OCI-LY1 (cell line): ENCODE data around the gene IQSEC1.

ENCODE experiments used
- H2AFZ ChIP-seq: fragments of 200-600 bp; sonication (generic), shearing (Covaris generic); 2 replicates; pipeline ENCODE4 v1.6.0; 2014; ENCODE audit warnings: antibody characterized with exemption, mild to moderate bottlenecking, low read length
- H3F3A ChIP-seq: fragments of 200-600 bp; sonication (generic), shearing (Covaris generic); 2 replicates; pipeline ENCODE4 v1.6.0; 2014; ENCODE audit warnings: mild to moderate bottlenecking, antibody characterized with exemption, low read length, moderate library complexity; ENCODE audit not compliant: insufficient read depth
- H3K27ac ChIP-seq: fragments of 200-600 bp; sonication (generic); 2 replicates; pipeline ENCODE4 v1.5.1; 2014; ENCODE audit warnings: low read length, mixed run types, mild to moderate bottlenecking, low read depth; ENCODE audit not compliant: poor library complexity, severe bottlenecking
- H3K27me3 ChIP-seq: fragments of 200-600 bp; sonication (generic); 2 replicates; pipeline ENCODE4 v1.6.0; 2014; ENCODE audit warnings: antibody characterized with exemption, mild to moderate bottlenecking, low read length, moderate library complexity; ENCODE audit not compliant: insufficient read depth
- H3K36me3 ChIP-seq: fragments of 200-600 bp; sonication (generic); 2 replicates; pipeline ENCODE4 v1.6.1; 2014; ENCODE audit warnings: mild to moderate bottlenecking, antibody characterized with exemption, low read length, moderate library complexity, mixed read lengths; ENCODE audit not compliant: insufficient read depth
- H3K4me1 ChIP-seq: fragments of 200-600 bp; sonication (generic); 2 replicates; pipeline ENCODE4 v1.5.1; 2014; ENCODE audit warnings: mild to moderate bottlenecking, low read length, moderate library complexity; ENCODE audit not compliant: insufficient read depth, severe bottlenecking
- H3K4me2 ChIP-seq: fragments of 200-600 bp; sonication (generic), shearing (Covaris generic); 2 replicates; pipeline ENCODE4 v1.6.1; 2014; ENCODE audit warnings: low read length
- H3K4me3 ChIP-seq: fragments of 200-600 bp; sonication (generic); 2 replicates; pipeline ENCODE4 v1.5.1; 2014; ENCODE audit warnings: low read length, low read depth, mild to moderate bottlenecking, mixed read lengths; ENCODE audit not compliant: poor library complexity, severe bottlenecking
- H3K79me2 ChIP-seq: fragments of 200-600 bp; shearing (Covaris generic); 2 replicates; pipeline ENCODE4 v1.6.1; 2016; ENCODE audit warnings: mixed run types, low read length, mixed read lengths; ENCODE audit not compliant: insufficient read depth
- H3K9ac ChIP-seq: fragments of 200-600 bp; sonication (generic), shearing (Covaris generic); 2 replicates; pipeline ENCODE4 v1.6.1; 2014; ENCODE audit warnings: mild to moderate bottlenecking, low read length, mixed read lengths
- H3K9me2 ChIP-seq: fragments of 200-600 bp; sonication (generic), shearing (Covaris generic); 2 replicates; pipeline ENCODE4 v1.6.1; 2014; ENCODE audit warnings: low read depth, mild to moderate bottlenecking, low read length, mixed read lengths
- H3K9me3 ChIP-seq: fragments of 200-600 bp; shearing (Covaris generic); 2 replicates; pipeline ENCODE4 v1.6.1; 2014; ENCODE audit warnings: low read length, mixed read lengths
- H4K20me1 ChIP-seq: fragments of 200-600 bp; sonication (generic), shearing (Covaris generic); 2 replicates; pipeline ENCODE4 v1.6.0; 2016; ENCODE audit warnings: mild to moderate bottlenecking, low read length; ENCODE audit not compliant: insufficient read depth
- CTCF ChIP-seq: fragments of 200-600 bp; sonication (generic), shearing (Covaris generic); IDR thresholded peaks from 2 replicates; pipeline ENCODE4 v1.5.1; 2017; ENCODE audit warnings: mild to moderate bottlenecking, antibody characterized with exemption, low read length, moderate library complexity, mixed read lengths
- EZH2 ChIP-seq: fragments of 200-600 bp; sonication (generic), shearing (Covaris generic); IDR thresholded peaks from 2 replicates; pipeline ENCODE4 v1.8.0; 2017; ENCODE audit warnings: borderline replicate concordance, mixed run types, mild to moderate bottlenecking, antibody characterized with exemption, low read length, moderate library complexity, mixed read lengths

The IQSEC1 gene

GRCh38 chr3:12929801-12930200 lies 143.4 kb downstream of the IQSEC1 start:
- Histone ChIP-seq H3F3A (no peaks in the 10 kb centered on the region), H3K36me3 (no peaks in the 10 kb centered on the region), H2AFZ (no peak overlapping the region), H3K4me3 (no peak overlapping the region), H4K20me1 (no peaks in the 10 kb centered on the region), H3K9me2 (no peaks in the 10 kb centered on the region), H3K79me2 (no peaks in the 10 kb centered on the region), H3K4me2 (no peak overlapping the region), H3K4me1 (no peaks in the 10 kb centered on the region), H3K27me3 (no peaks in the 10 kb centered on the region; the same call in 1 of the 2 replicates), H3K9me3 (no peaks in the 10 kb centered on the region), H3K9ac (no peak overlapping the region), H3K27ac (no peak overlapping the region)
- TF ChIP-seq CTCF, result no peak
- no peak for TF ChIP-seq EZH2

GRCh38 chr3:12926660-12927059 lies 146.6 kb downstream of the IQSEC1 start:
- no peak overlapping the region for H2AFZ ChIP-seq

GRCh38 chr3:12925648-12926047 lies 147.6 kb downstream of the IQSEC1 start:
- Histone ChIP-seq H3K4me2 (no peak overlapping the region), H3K79me2 (no peaks in the 10 kb centered on the region), H3K9ac (no peak overlapping the region), H3F3A (no peaks in the 10 kb centered on the region), H3K27me3 (peaks cover 3% of the 10 kb centered on the region; the same call in 1 of the 2 replicates), H3K9me2 (no peaks in the 10 kb centered on the region), H3K9me3 (no peaks in the 10 kb centered on the region), H4K20me1 (no peaks in the 10 kb centered on the region), H3K27ac (no peak overlapping the region), H2AFZ (no peak overlapping the region), H3K36me3 (no peaks in the 10 kb centered on the region), H3K4me3 (no peak overlapping the region), H3K4me1 (no peaks in the 10 kb centered on the region)
- TF ChIP-seq EZH2 (no peak), CTCF (no peak)

More at GRCh38 chr3:12926660-12927059, 146.6 kb downstream of the IQSEC1 start:
- Histone ChIP-seq H3K4me3 (no peak overlapping the region), H3K4me2 (no peak overlapping the region), H3K4me1 (no peaks in the 10 kb centered on the region), H3K27ac (no peak overlapping the region), H4K20me1 (no peaks in the 10 kb centered on the region), H3K9ac (no peak overlapping the region), H3K9me2 (no peaks in the 10 kb centered on the region), H3K9me3 (no peaks in the 10 kb centered on the region), H3K79me2 (no peaks in the 10 kb centered on the region), H3K36me3 (no peaks in the 10 kb centered on the region), H3F3A (no peaks in the 10 kb centered on the region), H3K27me3 (no peaks in the 10 kb centered on the region; the same call in none of the 2 replicates)
- TF ChIP-seq EZH2, result no peak
- TF ChIP-seq CTCF, result no peak
